IPS DF 4.7 (cell line): Measurements from ENCODE around the gene CFAP45.

Experiments used
- DNase-seq: peaks from one replicate; pipeline ENCODE4 v3.0.0-alpha.2; 2013; ENCODE audit warnings: low spot score; ENCODE audit errors: extremely low read depth

CFAP45 gene

DNA sequence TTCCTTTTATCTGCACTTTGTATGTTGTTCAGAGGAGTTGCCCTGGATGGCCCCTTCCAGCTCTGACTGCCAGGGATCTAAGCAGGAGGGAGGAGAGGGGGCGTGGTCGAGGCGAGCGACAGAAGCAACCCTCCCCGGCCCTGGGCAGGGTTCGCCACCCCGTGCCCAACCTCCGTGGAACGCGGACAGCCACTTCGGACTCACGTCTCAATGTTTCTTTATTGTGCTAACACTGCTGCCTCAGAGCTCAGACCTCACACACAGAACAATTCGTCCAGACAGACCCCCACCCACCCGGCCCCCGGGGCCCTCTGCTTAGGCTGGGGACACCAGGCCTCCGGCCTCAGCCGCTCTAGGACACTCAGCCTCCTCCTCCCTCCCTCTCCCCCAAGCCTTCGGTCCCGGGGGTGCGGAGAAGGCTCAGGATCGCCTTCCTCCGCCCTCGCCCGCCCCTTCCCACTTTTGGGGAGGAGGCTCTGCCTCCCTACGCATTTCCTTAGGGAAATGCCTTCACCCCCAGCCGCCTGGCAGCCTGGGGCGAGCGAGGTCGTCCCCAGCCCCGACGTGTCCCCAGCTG is 45.8 kb downstream of the CFAP45 start:
- no peak for DNase-seq

DNA sequence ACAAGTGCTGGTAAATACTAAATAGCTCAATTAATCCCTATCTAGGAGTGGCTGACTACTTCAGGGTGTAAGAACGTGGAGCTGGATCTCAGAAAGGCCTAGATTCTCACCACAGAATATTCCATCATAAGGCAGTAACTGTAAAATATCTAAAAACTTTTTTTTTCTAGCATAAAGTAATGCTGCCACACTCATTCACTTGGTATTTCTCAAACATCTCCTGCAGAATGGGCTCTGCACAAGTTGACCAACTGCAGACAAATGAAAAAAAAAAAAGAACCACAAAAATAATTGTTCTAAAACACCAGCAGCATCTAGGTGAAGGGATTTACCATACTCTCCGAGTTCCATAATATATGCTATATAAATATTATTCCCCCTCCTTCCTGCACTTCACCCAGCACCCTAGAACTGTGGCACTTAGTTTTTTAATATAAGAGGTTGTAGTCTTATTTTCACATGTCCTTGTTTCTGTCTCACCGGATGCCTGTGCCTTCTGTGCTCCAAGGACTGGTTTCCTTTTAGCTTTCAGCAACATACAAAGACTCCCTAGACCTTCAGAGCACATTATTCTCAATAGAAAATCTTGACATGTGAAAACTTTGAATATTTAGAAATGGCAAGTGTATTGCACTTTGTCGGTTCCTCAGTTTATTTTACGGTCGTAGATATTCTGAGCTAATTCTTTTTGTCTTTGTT is 46.4 kb downstream of the CFAP45 start:
- no peak for DNase-seq

DNA sequence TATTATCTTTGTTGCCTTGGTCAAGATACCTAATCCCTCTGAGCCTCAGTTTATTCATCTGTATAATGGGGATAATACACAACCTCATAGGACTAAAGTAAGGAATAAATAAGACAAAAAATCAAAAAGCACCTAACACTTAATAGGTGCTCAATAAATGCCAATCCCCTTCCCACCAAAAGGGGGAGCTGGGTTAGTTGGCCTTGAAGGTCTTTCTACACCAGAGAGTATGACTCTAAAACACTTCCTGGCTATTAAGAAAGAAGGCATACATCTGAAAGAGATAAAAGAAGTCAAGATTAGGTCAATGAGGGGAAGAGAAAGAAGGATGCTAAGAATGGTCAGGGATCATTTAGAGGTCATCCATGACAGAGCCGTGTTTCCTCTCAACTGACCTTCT is 48.6 kb downstream of the CFAP45 start:
- no peak for DNase-seq

DNA sequence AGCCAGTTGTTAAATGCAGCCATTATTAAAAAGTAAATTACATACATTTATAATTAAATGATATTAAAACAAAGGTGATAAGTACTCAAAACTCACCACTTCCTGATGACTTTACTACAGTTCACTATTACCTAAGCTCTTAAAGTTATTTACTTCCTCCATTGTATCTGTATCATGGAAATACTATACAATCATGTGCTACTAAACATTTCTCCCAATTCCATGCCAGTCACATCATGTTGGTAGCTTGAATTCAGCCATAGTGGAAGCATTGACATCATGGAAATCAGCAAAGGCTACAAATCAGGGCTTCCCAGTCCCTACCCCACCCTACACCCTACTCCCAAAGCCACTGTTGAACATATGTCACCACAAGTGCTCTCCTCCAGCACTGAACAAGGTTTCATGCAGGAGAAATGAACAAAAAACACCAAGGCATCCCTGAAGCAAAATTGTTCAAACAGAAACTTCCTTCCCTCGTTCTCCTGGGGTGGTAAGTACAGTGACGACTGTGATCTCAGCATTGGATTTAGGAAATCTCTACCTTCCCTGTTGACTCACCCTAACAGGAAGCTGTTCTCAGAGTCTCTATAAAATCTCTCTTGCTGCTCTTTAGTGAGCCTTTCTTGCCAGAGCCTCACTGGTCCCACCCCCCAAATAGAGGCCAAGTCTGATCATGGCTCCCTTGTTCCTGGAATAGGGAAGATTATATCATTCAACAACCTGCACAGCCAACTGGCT is 50.2 kb downstream of the CFAP45 start:
- no peak for DNase-seq

DNA sequence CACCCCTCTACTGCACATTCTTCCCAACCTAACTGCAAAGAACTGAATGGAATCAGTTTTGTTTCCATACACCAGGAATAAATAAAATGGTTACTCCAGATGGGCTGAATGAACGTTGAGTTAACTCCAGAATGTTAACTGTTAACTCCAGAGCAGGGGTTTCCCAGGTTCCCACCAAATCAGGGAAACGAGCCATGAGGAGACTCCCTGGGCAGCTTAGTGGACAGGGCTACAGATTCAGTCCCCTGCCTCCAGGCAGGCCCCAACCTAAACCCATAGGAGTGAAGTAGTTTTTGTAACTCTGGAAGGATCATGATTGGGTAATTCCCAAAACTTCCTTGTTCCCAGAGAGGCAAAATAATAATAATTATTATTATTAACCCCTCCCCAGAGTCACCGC is 51.6 kb downstream of the CFAP45 start:
- DNase-seq = no peak

DNA sequence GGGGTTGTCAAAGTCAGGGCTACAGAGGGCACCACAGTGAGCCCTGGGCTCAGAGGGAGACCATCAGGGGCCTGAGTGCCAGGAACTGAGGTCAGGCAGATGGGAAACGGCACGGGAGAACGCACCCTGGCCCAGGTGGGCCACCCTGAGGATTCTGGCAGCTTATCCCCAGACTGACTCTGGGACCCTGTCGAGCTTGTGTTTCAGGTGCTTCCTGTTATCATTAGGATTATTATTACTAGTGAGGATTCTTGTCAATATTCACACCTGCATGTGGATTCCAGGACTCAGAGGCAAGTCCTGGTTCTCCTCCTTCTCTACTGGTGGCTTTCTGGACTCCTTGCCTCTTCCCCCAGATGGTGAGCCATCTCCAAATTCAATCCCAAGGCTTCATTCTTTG is 52.7 kb downstream of the CFAP45 start:
- DNase-seq = no peak

DNA sequence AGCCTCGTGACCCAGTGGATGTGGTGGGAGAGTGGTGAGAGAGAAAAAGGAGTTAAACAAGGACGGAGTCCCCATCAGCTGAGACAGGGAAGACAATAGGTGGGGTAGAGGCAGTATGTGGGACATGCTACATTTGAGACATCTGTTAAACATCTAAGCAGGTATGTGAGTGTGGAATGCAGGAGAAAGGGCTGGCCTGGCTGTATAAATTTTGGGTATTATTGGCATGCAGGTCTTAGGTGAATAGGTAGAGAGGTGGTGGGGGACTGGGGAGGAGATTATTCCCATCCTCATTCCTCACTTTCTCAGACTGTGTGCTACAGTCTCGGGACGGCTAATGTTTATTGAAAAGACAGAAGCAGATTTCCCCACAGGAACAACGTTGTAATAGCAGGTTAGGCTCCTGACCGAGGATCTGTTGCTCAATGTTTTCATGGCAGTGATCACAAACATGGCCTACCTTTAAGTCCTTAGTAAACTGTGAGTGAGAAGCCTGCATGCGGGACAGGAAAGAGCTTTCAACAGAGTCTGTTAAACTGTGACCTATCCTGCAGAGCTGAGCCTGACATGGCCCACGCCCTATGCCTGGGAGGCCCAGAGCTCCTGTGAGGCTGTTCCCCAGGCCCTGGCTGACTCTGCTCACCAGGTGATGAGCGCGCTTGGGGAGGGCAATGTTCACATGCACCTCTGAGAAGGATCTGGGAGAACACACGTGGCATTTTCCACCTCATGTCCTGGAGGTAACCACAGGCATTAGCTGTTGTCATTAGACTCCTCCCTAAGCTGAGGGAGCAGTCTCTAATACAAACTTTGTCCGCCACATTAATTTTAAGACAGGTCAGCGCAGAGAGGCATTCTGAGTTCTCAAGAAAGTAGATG is 54.0 kb downstream of the CFAP45 start:
- DNase-seq = no peak

DNA sequence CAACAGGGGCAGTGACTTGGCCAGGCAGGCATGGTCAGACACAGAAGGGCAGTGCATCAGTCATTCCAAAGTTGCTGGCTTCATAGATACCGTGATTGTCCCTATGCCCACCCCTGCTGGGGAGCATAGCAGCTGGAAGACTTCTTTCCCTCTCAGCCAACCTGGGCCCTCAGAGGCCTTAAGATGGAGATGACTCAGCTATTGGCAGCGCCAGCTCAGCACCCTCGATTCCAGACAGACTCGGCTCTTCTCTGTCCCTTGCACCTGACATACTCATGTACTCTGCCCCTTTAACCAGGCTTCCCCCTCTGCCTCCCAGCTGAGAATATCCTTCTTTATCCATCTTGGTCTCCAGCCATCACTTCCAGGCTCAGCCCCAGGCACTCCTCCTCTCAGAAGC is 56.5 kb downstream of the CFAP45 start:
- no peak for DNase-seq

DNA sequence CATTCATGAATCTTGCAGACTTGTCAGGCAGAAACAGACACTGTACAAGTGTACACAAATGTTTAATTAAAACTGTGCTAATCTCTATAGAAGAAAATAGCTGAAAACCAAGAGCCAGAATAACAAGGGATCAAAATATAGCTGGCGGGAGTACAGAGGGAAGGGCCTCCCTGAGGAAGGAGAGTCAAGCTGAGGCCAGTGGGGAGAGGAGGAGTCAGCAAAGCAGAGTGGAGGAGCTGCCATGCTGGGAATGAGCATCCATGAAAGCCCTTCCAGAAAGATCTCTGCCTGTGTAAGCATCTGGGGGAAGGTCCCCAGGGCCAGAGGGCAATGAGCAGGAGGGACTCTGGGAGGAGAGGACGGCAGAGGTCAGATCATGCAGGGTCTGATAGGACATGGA is 58.2 kb downstream of the CFAP45 start:
- DNase-seq = no peak

DNA sequence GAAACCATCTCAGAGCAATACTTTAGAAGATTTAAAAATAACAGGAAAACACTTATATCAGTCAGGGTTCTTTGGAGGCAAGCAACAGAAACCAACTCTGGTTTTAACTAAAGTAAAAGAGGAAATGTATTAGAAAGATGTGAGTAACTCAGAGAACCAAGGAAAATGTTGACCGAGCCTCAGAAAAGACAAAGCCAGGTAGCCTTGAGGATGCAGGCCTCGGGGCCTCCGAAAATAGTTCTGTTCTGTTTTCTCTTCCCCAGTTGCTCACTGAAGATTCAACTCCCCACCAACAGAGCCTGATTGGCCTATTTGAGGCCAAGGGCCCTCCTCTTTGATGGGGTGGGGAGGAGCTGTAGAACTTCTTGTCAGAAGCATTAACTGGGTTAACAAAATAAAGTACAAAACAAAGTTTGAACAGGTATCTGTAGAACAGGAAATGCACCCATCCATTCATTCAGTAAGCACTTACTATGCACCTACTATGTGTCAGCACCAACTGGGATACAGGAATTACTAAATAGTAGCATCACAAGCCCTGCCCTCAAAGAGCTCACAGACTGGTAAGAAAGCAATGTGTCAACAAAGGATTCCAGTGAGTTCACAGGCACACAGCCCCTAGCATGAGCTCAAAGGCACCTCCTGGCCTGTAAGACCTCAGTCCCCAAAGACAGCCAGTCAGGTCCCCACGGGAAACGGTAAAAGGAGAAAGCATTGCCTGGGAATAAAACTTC is 60.7 kb downstream of the CFAP45 start:
- no peak for DNase-seq

DNA sequence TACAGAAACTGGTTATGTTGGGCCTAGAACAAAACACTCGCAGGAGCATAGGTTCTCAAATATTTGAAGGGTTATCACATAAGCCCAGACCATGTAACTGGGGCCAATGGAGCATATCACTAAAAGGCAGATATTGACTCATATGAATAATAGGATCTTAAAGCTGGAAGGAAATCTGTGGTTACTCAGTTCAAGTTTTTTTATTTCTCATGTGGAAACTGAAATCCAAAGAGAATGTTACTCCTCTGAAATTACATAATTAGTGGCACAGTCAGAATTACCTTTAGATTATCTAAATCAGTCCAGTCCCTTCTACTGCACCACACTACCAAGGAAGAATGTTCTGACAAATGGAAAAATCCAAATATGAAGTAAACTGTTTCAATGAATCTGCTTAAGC is 61.2 kb downstream of the CFAP45 start:
- DNase-seq = no peak

DNA sequence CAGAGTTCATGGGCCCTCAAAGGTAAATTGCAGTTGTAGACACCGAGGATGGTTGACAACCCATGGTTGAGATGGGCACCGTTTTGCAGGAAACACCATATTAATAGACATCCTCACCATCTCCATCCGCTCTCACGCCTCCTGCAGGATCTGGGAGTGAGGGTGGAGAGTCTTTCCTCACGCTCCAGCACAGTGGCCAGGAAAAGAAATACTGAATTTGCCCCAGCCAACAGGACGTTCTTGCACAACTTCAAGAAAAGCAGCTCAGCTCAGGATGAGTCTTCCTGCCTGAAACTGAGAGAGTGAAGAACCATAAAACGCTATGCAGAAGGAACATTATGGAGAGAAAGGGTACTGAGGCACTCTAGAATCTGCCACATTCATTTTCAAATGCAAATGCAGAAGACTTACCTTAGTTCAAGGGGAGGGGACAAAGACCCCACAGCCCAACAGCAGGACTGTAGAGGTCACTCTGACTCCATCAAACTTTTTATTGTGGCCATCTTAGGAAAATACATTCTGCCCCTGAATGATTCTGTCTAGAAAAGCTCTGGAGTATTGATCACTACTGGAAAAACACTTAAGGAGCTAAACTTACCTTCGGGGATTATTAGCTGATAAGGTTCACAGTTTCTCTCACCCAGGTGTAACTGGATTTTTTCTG is 64.0 kb downstream of the CFAP45 start:
- no peak for DNase-seq

DNA sequence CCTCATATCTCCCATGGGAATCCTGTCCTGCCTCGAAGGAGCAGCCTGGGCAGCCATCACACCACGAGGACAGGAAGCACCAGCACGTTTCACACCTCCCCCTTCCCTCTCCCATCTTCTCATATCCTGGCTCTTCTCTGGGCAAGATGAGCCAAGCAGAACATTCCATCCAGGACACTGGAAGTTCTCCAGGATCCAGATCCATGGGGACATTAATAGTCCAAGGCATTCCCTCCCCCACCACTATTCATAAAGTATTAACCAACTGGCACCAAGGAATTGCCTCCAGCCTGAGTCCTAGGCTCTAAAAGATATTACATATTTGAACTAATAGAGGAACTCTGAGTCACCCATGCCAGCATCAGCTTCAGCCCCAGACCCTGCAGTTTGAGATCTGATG is 64.6 kb downstream of the CFAP45 start:
- DNase-seq = no peak

DNA sequence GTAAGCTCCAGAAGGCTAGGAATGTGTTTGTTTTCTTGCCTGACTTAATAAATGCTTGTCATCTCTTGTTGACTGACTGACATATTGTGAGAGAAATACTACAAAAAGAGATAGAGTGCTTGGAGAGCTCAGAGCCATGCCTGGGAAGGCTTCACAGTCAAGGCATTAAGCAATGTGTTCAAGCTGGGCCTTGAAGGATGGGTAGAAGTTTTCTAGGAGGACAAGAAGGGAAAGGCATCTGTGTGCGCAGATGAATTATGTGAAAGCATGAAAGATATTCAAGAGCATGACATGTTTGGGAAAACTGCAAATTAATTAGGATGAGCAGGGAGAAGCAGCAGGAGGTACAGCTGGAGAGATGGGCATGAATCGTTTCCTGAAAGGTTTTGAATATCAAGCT is 67.7 kb downstream of the CFAP45 start:
- no peak for DNase-seq

DNA sequence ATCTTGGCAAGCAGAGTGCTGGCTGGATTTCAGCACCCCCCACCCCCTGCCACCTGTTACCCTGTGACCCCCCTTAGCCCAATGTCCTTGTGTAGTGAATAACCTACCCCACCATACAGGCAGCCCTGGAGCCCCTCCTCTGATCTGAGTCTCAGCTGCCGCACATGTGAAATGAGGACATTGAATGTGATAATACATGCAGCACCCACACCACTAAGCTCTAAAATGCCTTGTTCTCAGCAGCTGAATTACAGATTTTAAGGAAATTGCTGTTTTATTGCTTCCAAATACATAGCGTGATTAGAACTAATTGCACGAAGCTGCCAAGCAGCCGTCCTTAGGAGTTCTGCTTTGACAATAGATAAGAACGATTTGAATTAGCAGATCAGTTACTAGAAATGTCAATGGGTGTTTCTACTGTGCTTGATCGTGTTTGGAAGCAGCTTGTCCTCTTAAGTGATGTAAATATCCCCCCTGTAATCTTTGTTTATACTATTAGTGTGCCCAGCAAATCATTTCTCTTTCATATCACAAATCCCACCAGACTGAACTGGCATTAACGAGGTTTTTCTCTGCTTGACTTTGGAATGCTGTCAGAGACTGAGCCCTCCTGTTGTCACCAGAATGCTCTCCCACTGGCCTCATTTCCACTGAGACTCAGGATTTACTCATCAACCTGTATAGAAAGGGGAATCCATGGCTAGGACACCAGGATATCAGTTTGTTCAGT is 68.4 kb downstream of the CFAP45 start:
- no peak for DNase-seq

DNA sequence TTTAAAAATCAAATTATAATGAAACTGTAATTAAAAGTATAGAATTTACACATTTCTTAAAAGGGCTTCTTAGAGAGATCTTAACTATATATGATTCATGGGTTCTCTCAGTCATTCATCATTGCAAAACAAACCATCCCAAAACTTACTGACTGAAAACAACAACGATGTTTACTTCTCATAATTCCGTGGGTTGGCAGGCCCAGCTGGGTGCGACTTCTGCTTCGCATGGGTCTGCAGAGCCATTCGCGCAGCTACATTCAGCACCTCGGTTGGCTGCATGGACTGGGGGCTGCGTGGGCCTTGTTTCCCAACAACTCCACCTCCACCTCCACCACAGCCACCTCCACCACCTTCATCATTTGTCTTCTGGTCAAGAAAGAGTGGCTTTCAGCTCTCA is 69.2 kb downstream of the CFAP45 start:
- no peak for DNase-seq

DNA sequence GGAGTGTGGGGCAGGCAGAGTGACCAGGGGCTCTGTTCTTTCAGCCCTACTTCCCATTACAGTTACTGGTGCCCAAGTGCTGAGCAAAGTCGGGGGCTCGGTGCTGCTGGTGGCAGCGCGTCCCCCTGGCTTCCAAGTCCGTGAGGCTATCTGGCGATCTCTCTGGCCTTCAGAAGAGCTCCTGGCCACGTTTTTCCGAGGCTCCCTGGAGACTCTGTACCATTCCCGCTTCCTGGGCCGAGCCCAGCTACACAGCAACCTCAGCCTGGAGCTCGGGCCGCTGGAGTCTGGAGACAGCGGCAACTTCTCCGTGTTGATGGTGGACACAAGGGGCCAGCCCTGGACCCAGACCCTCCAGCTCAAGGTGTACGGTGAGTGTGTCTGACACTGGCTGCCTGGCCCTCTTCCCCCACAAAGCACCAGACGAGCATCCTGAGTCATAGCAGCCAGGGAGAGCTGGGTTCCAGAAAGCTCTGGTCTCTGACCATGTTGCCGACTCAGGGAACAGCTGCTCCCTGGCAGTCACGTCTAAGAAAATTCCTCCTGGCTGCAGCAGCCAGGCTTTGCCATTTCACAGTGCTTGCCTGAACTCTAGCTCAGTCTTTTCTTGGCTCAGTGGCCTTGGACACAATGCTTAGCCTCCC is 70.0 kb downstream of the CFAP45 start:
- DNase-seq = no peak

DNA sequence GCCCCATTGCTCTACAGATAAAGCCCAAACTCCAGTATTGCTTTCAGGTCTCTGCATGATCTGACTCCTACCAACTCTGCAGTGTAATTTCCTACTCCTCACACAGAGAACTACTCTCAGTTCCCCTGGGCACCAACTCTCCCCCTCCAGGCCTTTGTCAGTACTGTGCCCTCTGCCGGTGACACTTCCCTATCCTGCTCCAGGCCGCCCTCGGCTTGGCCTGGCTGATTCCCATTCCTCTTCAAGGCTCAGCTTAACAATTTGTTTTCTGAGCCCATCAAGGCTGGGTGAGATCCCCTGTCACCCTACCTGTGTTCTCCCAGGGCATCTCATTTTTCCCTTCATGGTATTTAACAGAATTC is 70.7 kb downstream of the CFAP45 start:
- no peak for DNase-seq

DNA sequence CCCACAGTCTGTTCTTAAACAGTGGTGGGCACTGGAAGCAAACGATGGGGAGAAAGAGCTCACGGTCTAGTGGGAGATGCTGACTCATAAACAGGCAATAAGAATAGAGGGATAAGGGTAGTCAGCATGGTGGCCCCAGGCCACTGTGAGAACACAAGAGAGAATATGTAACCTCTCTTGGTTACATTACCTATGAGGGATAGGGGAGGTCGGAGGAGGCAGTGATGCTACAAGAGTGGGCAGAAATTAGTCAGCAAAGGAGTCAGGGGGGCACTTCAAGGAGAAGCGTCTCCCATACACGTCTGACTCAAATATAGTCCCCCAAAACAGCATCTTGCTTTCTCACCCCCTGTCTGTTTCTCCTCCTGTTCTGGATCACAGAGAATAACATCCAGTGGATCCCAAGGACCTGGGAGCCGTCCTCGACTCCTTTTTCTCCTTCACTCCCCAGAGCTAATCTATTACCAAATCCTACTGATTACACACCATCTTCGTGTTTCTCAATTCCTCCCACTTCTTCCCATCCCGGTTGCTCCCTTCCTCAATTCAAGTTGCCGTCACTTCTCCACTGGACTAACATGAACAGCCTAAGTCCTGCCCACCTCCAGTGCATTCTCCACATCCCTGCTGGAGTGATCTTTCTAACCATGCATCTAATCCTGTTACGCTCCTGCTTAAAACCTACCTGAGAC is 71.2 kb downstream of the CFAP45 start:
- DNase-seq = no peak
